ENCODE data around the gene PLEKHA4. TPM values are rescaled to one million over a fixed set of nuclear protein-coding genes. Genes with fewer than 3 reads are reported as not detected.

Gene PLEKHA4
- total RNA-seq, 1 experiment from 2014 or later, result 20.7 TPM

DNA sequence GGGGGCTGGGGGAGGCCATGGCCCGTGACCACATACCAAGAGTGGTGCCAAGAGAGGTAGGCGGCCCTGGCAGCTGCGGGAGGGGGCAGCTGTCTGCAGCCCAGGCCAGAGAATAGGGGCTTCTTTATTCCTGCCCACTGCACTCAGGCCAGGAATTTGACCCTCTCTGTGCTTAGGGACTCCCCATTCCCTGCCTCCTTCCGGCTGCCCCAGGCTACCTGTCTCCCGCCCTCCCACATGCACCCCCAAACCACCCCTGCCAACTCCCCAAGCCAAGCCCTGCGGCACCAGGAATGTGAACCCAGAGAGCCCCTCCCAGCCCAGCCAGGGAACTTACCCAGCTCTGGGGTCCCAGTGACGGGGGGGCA, 687 bp downstream of the PLEKHA4 start:
- BruUV-seq (replicated peaks), result no TSS peak
- Histone ChIP-seq H3K27me3 (replicated peaks; ENCODE audit: insufficient read depth, low read depth, low read length, poor library complexity) (no peaks in the 10 kb centered on the region), H3K27ac (ENCODE audit: low read depth, low read length, poor library complexity, severe bottlenecking) (peak overlapping the region; percentile 86), H3K4me1 (ENCODE audit: insufficient read depth, low read length, poor library complexity, severe bottlenecking) (peaks cover 22% of the 10 kb centered on the region), H3K9me3 (ENCODE audit: low read depth, low read length, poor library complexity, severe bottlenecking) (no peaks in the 10 kb centered on the region), H3K36me3 (ENCODE audit: insufficient read depth, low read length, poor library complexity, severe bottlenecking) (no peaks in the 10 kb centered on the region), H3K4me3 (ENCODE audit: low read depth, low read length, poor library complexity, severe bottlenecking) (peak overlapping the region; percentile 47)
- intact Hi-C loops (cut with micrococcal nuclease; ENCODE audit: unreplicated experiment), result no loop called here
- TF ChIP-seq, protein P1, sequence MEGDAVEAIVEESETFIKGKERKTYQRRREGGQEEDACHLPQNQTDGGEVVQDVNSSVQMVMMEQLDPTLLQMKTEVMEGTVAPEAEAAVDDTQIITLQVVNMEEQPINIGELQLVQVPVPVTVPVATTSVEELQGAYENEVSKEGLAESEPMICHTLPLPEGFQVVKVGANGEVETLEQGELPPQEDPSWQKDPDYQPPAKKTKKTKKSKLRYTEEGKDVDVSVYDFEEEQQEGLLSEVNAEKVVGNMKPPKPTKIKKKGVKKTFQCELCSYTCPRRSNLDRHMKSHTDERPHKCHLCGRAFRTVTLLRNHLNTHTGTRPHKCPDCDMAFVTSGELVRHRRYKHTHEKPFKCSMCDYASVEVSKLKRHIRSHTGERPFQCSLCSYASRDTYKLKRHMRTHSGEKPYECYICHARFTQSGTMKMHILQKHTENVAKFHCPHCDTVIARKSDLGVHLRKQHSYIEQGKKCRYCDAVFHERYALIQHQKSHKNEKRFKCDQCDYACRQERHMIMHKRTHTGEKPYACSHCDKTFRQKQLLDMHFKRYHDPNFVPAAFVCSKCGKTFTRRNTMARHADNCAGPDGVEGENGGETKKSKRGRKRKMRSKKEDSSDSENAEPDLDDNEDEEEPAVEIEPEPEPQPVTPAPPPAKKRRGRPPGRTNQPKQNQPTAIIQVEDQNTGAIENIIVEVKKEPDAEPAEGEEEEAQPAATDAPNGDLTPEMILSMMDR (conservative IDR thresholded peaks at IDR 0.05; ENCODE audit: low read depth, low read length), result no peak
- no peak for TF ChIP-seq EZH2 (IDR thresholded peaks at IDR 0.05; ENCODE audit: borderline replicate concordance, low read depth, low read length, poor library complexity, severe bottlenecking)
- ChIA-PET CTCF (no interaction called here), POLR2A (ENCODE audit: low non-redundant PET) (interaction anchor here (0.6 kb wide), 1 partner anchor 136 kb away, joined by 4 read pairs; no protein-coding TSS in a partner anchor)
- no peak for DNase-seq (ENCODE audit: low spot score)

- CTCF ChIA-PET, result no interaction called here
- POLR2A ChIA-PET (ENCODE audit: low non-redundant PET), result interaction anchor here (0.6 kb wide), 1 partner anchor 135 kb away, joined by 4 read pairs; no protein-coding TSS in a partner anchor
- Histone ChIP-seq H3K9me3 (ENCODE audit: low read depth, low read length, poor library complexity, severe bottlenecking) (no peaks in the 10 kb centered on the region), H3K27me3 (replicated peaks; ENCODE audit: insufficient read depth, low read depth, low read length, poor library complexity) (no peaks in the 10 kb centered on the region), H3K27ac (ENCODE audit: low read depth, low read length, poor library complexity, severe bottlenecking) (peak overlapping the region; percentile 86), H3K4me3 (ENCODE audit: low read depth, low read length, poor library complexity, severe bottlenecking) (peak overlapping the region; percentile 47), H3K36me3 (ENCODE audit: insufficient read depth, low read length, poor library complexity, severe bottlenecking) (no peaks in the 10 kb centered on the region), H3K4me1 (ENCODE audit: insufficient read depth, low read length, poor library complexity, severe bottlenecking) (peaks cover 22% of the 10 kb centered on the region)
- no TSS peak for BruUV-seq (replicated peaks)
- DNase-seq (ENCODE audit: low spot score), result no peak
- TF ChIP-seq, protein P1 (conservative IDR thresholded peaks at IDR 0.05; ENCODE audit: low read depth, low read length), result no peak
- no peak for TF ChIP-seq EZH2 (IDR thresholded peaks at IDR 0.05; ENCODE audit: borderline replicate concordance, low read depth, low read length, poor library complexity, severe bottlenecking)
- intact Hi-C loops (cut with micrococcal nuclease; ENCODE audit: unreplicated experiment), result no loop called here
Measured at GRCh38 chr19:48867123-48867745, 1.2 kb downstream of the PLEKHA4 start.

DNA sequence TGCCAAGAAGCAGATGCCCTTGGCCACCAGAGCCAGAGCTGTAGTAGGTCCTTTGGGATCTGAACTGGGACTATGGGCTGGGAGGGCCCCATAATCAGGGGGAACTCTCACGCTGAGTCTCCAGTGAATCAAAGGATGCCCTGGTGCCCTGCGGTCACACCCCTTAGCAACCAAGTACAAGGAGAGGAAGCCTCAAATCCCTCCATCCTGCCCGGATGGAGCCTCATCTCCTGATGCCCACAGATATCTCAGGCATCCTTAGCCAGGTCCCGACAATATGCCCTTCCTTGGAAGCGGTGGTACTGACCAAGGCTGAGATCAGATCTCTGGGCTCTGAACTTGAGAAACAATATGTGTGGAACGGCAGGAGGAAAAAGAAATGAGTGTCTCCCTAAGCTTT, 1.7 kb downstream of the PLEKHA4 start:
- BruUV-seq (replicated peaks), result no TSS peak
- Histone ChIP-seq H3K4me3 (ENCODE audit: low read depth, low read length, poor library complexity, severe bottlenecking) (no peak overlapping the region), H3K27me3 (replicated peaks; ENCODE audit: insufficient read depth, low read depth, low read length, poor library complexity) (no peaks in the 10 kb centered on the region), H3K4me1 (ENCODE audit: insufficient read depth, low read length, poor library complexity, severe bottlenecking) (peaks cover 22% of the 10 kb centered on the region), H3K36me3 (ENCODE audit: insufficient read depth, low read length, poor library complexity, severe bottlenecking) (no peaks in the 10 kb centered on the region), H3K9me3 (ENCODE audit: low read depth, low read length, poor library complexity, severe bottlenecking) (no peaks in the 10 kb centered on the region), H3K27ac (ENCODE audit: low read depth, low read length, poor library complexity, severe bottlenecking) (no peak overlapping the region)
- ChIA-PET CTCF (no interaction called here), POLR2A (ENCODE audit: low non-redundant PET) (no interaction called here)
- TF ChIP-seq, protein P1 (conservative IDR thresholded peaks at IDR 0.05; ENCODE audit: low read depth, low read length), result no peak
- TF ChIP-seq EZH2 (IDR thresholded peaks at IDR 0.05; ENCODE audit: borderline replicate concordance, low read depth, low read length, poor library complexity, severe bottlenecking), result no peak
- no peak for DNase-seq (ENCODE audit: low spot score)
- intact Hi-C loops (cut with micrococcal nuclease; ENCODE audit: unreplicated experiment), result no loop called here
